ENCODE measurements around the gene CCT6B. TPM values are rescaled to one million over a fixed set of nuclear protein-coding genes. Genes with fewer than 3 reads are reported as not detected.
"Not testable (repeated sequence)": the region's sequence is repeated elsewhere in the genome, so short reads cannot be mapped to it uniquely, and the experiment has no call there.

CCT6B gene, protein sequence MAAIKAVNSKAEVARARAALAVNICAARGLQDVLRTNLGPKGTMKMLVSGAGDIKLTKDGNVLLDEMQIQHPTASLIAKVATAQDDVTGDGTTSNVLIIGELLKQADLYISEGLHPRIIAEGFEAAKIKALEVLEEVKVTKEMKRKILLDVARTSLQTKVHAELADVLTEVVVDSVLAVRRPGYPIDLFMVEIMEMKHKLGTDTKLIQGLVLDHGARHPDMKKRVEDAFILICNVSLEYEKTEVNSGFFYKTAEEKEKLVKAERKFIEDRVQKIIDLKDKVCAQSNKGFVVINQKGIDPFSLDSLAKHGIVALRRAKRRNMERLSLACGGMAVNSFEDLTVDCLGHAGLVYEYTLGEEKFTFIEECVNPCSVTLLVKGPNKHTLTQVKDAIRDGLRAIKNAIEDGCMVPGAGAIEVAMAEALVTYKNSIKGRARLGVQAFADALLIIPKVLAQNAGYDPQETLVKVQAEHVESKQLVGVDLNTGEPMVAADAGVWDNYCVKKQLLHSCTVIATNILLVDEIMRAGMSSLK
- total RNA-seq, result 3.2 TPM

DNA sequence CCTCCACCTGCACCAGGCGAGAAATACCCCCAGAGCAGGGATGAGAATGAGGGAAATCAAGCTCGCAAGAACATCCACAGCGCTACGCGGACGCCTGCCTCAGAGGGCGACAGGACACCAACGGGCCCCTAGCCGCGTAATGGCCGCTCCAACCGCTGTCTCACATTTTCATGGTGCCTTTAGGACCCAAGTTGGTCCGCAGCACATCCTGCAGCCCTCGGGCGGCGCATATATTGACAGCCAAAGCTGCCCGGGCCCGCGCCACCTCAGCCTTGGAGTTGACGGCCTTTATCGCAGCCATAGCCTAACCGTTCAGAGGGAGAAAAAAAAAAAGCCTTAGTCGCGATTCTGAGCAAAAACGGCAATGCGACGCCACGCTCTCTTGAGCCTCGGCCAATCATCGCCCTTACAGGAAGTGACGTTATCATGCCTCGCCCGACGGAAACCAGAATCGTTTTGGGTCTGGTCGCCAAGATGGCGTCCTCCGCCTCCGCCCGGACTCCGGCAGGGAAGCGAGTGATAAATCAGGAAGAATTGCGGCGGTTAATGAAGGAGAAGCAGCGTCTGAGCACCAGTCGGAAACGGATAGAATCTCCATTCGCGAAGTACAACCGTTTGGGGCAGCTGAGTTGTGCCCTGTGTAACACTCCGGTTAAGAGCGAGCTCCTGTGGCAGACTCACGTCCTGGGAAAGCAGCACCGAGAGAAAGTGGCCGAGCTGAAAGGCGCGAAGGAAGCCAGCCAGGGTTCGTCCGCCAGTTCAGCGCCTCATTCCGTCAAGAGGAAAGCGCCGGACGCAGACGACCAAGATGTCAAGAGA is at the start of gene CCT6B, which contains the start of gene ZNF830:
CCT6B (minus strand) TSS at position 368 of the 819 bp plus-strand sequence; CDS start at position 301, 67 bp downstream.
ZNF830 (plus strand) TSS at position 448 of the 819 bp plus-strand sequence; CDS start at position 475, 27 bp downstream.
- peak; percentile 95 for DNase-seq

GRCh38 chr17:35010093-35010492 is 48.8 kb upstream of the CCT6B start:
- DNase-seq, result no peak

- no peak for DNase-seq
Measured at GRCh38 chr17:35006961-35007360, 45.7 kb upstream of the CCT6B start.

- DNase-seq, result no peak
Measured at GRCh38 chr17:35006345-35006744, 45.1 kb upstream of the CCT6B start.

DNA sequence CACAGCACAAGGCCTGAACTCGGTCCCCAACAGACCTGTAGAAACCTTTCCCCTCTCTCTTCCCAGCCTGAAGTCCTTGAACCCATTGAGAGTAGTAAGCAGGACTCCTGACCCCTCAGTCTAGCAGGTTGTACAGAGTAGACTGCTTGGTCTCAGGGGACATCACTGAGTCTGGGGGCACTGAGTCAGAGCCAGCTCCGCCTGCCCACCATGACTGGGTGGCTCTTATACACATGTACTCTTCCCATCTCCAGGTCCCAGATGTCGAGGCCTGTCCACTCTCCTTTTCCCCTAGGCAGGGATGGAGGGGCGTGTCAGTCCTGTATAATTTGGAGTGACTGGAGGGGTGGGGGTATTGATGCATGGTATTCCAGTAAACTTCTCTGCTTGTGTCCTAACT is 42.5 kb upstream of the CCT6B start:
- DNase-seq, result no peak

GRCh38 chr17:35002876-35003551 is 41.8 kb upstream of the CCT6B start:
- DNase-seq, result no peak

DNA sequence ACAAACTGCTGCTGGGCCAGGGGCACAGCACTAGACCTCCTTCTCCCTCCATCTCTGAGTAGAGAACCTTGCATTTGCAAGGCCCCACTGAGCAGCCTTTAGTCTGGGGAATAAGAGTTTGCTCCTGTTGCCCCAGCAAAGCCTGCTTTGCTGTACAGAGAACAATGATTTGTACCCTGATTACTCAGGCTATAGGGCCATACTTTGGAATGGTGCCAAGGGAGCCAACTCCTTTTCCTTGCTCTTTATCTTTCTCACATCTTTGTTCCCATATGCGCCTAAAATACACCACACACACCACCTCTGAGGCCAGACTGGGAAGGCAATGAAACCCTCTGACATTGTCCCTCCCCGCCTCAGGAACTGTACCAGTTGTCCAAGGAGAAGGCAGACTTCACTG is 40.3 kb upstream of the CCT6B start:
- DNase-seq, result no peak

DNA sequence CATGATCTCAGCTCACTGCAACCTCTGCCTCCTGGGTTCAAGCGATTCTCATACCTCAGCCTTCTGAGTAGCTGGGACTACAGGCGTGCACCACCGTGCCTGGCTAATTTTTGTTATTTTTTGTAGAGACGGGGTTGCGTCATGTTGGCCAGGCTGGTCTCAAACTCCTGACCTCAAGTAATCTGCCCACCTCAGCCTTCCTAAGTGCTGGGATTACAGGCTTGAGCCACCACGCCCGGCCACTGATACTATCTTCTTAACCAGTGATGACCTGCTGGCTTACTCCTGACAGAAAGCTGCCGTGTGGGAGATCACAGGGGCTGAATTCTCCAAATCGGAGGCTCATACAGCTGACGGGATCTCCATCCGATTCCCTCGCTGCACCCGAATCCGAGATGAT is 39.7 kb upstream of the CCT6B start:
- not testable (repeated sequence) for DNase-seq

- DNase-seq, result no peak
Measured at GRCh38 chr17:34999456-34999855, 38.2 kb upstream of the CCT6B start.

DNA sequence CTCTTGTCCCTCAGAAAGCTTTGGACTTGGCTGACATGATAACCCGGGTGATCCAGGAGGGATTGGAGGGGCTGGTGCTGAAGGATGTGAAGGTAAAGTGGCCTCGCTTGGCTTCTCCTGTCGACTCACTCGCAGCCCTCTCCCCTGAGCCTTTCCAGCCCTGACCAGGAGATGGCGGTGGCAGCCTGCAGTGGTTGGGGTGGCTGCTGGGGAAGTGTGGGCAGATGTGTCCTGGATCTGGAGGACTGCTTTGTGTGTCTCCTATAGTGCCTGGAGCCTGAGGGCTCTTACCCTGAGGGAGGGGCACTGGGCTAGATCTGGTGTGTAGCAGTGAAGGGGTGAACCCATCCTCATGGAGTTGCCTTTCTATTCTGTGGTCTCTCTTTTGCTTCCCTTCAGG is 36.9 kb upstream of the CCT6B start:
- no peak for DNase-seq

GRCh38 chr17:34997355-34997862 is 36.1 kb upstream of the CCT6B start:
- peak; percentile 91 for DNase-seq

- no peak for DNase-seq
Measured at GRCh38 chr17:34996422-34997285, 35.4 kb upstream of the CCT6B start.

GRCh38 chr17:34993031-34993430 is 31.8 kb upstream of the CCT6B start:
- no peak for DNase-seq

DNA sequence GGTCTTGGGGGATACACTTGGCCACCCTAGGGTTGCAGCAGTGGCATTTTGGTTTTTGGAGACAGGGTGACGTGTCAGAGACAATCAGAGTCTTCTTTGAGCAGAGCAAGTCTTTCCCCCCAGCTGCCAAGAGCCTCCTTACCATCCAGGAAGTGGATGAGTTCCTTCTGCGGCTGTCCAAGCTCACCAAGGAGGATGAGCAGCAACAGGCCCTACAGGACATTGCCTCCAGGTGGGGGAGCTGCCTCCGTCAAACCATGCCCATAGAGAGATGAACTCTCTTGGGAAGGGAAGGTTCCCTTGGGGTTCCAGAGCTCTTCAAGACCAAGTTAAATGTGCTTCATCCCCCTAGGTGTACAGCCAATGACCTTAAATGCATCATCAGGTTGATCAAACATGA is 30.3 kb upstream of the CCT6B start:
- no peak for DNase-seq

- no peak for DNase-seq
Measured at GRCh38 chr17:34990921-34991365, 29.7 kb upstream of the CCT6B start.

GRCh38 chr17:34989473-34989872 is 28.2 kb upstream of the CCT6B start:
- DNase-seq, result no peak

GRCh38 chr17:34988644-34989043 is 27.4 kb upstream of the CCT6B start:
- no peak for DNase-seq

DNA sequence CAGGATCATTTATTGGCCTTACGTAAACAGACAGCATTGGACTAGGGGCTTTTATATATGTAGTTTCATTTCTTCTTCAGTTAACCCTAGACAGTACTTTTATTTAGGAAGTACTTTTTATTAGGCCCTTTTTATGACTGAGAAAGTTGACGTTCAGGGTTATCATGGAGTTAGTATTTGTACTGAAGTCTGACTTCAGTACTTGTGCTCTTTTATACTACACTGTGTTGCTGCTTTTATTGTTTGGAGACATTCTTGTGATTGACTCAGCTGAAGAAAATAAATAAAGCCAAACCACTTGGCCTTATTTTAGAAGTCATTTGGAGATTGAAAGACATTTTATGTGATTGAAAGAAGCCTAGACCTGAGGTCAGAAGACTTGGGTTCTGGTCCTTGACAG is 26.0 kb upstream of the CCT6B start:
- no peak for DNase-seq

DNA sequence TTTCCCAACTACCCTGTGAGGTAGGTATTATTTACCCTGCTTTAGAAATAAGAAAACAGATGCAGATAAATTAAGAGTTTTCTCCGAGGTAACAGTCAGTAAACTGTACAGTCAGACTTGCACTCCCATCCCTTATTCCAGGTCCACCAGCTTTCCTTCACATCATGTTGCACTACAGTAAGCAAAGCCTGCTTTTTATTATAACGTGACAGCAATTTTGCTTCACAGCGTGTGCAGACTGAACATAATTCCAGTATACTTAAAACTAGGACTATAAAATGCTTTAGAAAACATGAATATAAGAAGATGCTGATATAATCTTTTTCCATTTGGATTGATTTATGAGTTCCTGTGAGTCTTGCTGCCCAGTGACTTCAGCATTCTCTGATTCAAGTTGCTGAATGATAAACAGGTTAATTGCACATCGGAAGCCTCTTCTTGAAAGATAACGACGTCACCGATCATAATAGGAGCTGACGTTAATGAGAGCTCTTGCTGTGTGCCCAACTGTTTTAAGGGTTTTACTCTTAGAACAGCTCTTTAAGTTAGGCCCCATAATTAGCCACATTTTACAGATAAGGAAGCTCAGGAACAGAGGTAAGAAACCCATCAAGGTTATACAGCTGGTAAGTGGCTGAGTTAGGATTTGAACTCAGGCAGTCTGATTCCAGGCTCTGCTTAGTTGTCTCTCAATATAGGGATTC is 20.4 kb upstream of the CCT6B start:
- DNase-seq, result peak; percentile 53

All from skin of body (tissue), 2 donors.